Breast epithelium (tissue), 4 donors: ENCODE measurements around the gene HPCAL1. TPM values are rescaled to one million over a fixed set of nuclear protein-coding genes. Genes with fewer than 3 reads are reported as not detected.

ENCODE experiments used
- DNase-seq, 2 donors: peaks; one replicate each; pipeline ENCODE4 v3.0.0-alpha.2; 2019; ENCODE audit warnings: low spot score in 2 of 2
- H3K27ac ChIP-seq, 2 donors: fragments of 200-600 bp; sonication (generic) in 1 of 2; one replicate each; pipeline ENCODE4 v1.5.1; 2016 to 2019; ENCODE audit warnings: mild to moderate bottlenecking in 1 of 2
- H3K27me3 ChIP-seq, 2 donors: fragments of 200-600 bp; sonication (generic) in 1 of 2; one replicate each; pipeline versions ENCODE4 v1.5.1 to v1.6.0; 2017 to 2019; ENCODE audit warnings: control low read depth in 1 of 2, mild to moderate bottlenecking in 1 of 2
- H3K36me3 ChIP-seq: fragments of 200-600 bp; one replicate; pipeline ENCODE4 v1.5.1; 2019
- H3K4me1 ChIP-seq, 2 donors: fragments of 200-600 bp; sonication (generic); one replicate each; pipeline ENCODE4 v1.5.1; 2016 to 2019; ENCODE audit warnings: control low read depth in 1 of 2
- H3K4me3 ChIP-seq, 3 donors: fragments of 200-600 bp; sonication (generic); 1 replicate in 2 of 3; 2 replicates in 1 of 3; pipeline ENCODE4 v1.5.1; 2016 to 2019; ENCODE audit warnings: mild to moderate bottlenecking in 3 of 3, moderate library complexity in 2 of 3
- H3K9me3 ChIP-seq, 2 donors: fragments of 200-600 bp; sonication (generic) in 1 of 2; one replicate each; pipeline ENCODE4 v1.5.1; 2016 to 2019; ENCODE audit warnings: control low read depth in 1 of 2
- CTCF ChIP-seq, 3 donors: fragments of 450-650 bp; IDR thresholded peaks; one replicate each; pipeline ENCODE4 v1.5.1; 2016 to 2017; ENCODE audit warnings: antibody characterized with exemption in 3 of 3, mild to moderate bottlenecking in 3 of 3, moderate library complexity in 3 of 3
- POLR2A ChIP-seq: fragments of 450-650 bp; IDR thresholded peaks from one replicate; pipeline ENCODE4 v1.6.1; 2016; ENCODE audit warnings: antibody characterized with exemption, mild to moderate bottlenecking, moderate library complexity
- POLR2AphosphoS5 ChIP-seq, 3 donors: sonication (generic); formaldehyde crosslinking; IDR thresholded peaks; one replicate each; pipeline ENCODE4 v1.6.1; 2017; ENCODE audit warnings: antibody characterized with exemption in 3 of 3
- intact Hi-C: fragments of 100-400 bp; cut with DNase I; formaldehyde crosslinking; loops from one replicate; pipeline ENCODE4 v1.15.1; 2023; ENCODE audit warnings: low total_unique reads
- total RNA-seq, 3 donors: library from RNA; depleted of rRNA; stranded (reverse); fragments of >200 nt; gene quantifications; one replicate each; pipeline ENCODE4 v1.1.0, GENCODE V29; 2016

The HPCAL1 gene
- total RNA-seq, 3 donors from 2014 or later = 38.6 to 41.9 (median 41.6) TPM

- Histone ChIP-seq H3K36me3 (no peaks in the 10 kb centered on the region), H3K4me1 (no peaks in the 10 kb centered on the region)
- intact Hi-C loops = loop anchor here (5.0 kb wide), 1 partner anchor 1189 kb away; no protein-coding TSS in a partner anchor
Observed at GRCh38 chr2:10360850-10361588, 58.3 kb downstream of the HPCAL1 start.

DNA sequence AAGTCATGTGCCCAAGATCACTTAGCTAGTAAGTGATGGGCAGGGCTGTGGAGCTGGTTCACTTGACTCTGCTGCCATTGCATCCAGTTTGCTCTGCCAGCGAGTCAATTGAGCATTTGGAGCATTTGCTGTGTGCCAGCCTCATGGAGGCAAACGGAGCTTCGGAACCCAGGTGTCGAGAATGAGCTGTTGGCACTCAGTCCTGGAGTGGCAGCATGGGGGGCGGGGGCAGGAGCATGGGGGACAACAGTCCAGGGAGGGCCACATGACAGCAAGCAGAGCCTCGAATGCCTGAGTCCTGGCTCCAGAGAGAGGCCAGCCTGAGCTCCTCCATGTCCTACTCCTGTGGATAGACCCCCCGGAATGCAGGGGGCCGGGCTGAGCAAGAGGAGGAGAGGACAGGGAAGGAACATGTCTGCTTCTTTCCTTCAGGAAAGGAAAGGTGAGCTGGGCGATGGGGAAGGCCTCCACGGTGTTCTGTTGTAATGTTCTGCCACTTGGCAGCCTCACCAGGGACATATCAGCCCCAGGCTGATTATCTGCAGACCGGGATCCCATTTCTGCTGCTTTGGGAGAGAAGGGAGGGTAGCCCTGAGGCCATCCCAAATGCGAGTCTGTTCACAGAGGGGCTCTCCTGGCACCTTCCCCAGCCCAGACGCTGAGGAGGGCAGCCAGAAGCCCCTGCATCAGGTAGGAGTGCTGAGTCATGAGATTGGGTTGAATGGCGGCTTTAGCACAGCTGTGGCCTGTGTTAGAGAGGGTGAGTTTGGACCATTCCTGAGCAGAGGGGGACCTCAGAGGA, 59.6 kb downstream of the HPCAL1 start:
- no peak for TF ChIP-seq POLR2A
- intact Hi-C loops = loop anchor here (5.0 kb wide), 1 partner anchor 1190 kb away; no protein-coding TSS in a partner anchor
- no peaks in the 10 kb centered on the region for H3K36me3 ChIP-seq
- no peak overlapping the region for H3K27ac ChIP-seq
- no peaks in the 10 kb centered on the region for H3K4me1 ChIP-seq
- DNase-seq = no peak
- no peaks in the 10 kb centered on the region for H3K9me3 ChIP-seq
- no peak overlapping the region for H3K4me3 ChIP-seq
- no peaks in the 10 kb centered on the region for H3K27me3 ChIP-seq

More at GRCh38 chr2:10360850-10361588, 58.3 kb downstream of the HPCAL1 start:
- TF ChIP-seq CTCF (IDR thresholded peaks at IDR 0.05) = no peak
- no peak for TF ChIP-seq POLR2A
- TF ChIP-seq POLR2AphosphoS5 (IDR thresholded peaks at IDR 0.05) = no peak
- H3K9me3 ChIP-seq = no peaks in the 10 kb centered on the region
- no peaks in the 10 kb centered on the region for H3K27me3 ChIP-seq
- H3K4me3 ChIP-seq = no peak overlapping the region
- H3K27ac ChIP-seq = no peak overlapping the region
- no peak for DNase-seq

DNA sequence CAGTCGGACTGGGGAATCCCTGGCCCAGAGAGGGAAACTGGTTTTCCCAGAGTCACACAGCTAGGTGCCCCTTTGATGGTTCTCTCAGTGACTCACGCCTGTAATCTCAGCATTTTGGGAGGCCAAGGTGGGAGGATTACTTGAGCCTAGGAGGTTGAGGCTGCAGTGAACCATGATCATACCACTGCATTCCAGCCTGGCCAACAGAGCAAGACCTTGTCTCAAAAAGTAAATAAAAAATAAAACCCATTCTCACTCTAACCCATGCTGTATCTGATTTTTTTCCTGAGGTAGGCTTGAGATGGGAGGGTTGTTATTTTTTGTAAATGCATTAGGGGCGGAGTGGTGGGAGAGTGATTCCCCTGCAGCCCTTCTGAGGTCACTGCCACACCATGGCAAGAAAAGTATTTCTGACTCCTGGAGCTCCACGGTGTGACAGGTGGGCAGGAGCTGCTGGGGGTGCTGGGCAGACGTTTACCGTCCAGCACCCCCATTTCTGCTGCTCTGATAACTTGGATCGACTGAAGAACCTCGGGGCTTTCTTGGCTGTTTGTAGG, 60.3 kb downstream of the HPCAL1 start:
- TF ChIP-seq POLR2AphosphoS5 (IDR thresholded peaks at IDR 0.05) = no peak
- TF ChIP-seq POLR2A = no peak
- TF ChIP-seq CTCF (IDR thresholded peaks at IDR 0.05) = no peak
- H3K4me1 ChIP-seq = no peaks in the 10 kb centered on the region
- no peaks in the 10 kb centered on the region for H3K27me3 ChIP-seq
- no peaks in the 10 kb centered on the region for H3K9me3 ChIP-seq
- H3K4me3 ChIP-seq = no peak overlapping the region
- no peak for DNase-seq
- H3K36me3 ChIP-seq = no peaks in the 10 kb centered on the region
- no peak overlapping the region for H3K27ac ChIP-seq
- intact Hi-C loops = loop anchor here (5.0 kb wide), 1 partner anchor 1191 kb away; no protein-coding TSS in a partner anchor

GRCh38 chr2:10363861-10364610, 61.3 kb downstream of the HPCAL1 start:
- intact Hi-C loops = loop anchor here (5.0 kb wide), 1 partner anchor 1192 kb away; no protein-coding TSS in a partner anchor
- no peaks in the 10 kb centered on the region for H3K4me1 ChIP-seq

More at GRCh38 chr2:10363861-10364610, 61.3 kb downstream of the HPCAL1 start:
- no peaks in the 10 kb centered on the region for H3K27me3 ChIP-seq
- no peak for DNase-seq
- no peak for TF ChIP-seq POLR2AphosphoS5 (IDR thresholded peaks at IDR 0.05)
- no peak for TF ChIP-seq POLR2A
- TF ChIP-seq CTCF (IDR thresholded peaks at IDR 0.05) = no peak
- H3K4me3 ChIP-seq = no peak overlapping the region
- H3K9me3 ChIP-seq = no peaks in the 10 kb centered on the region
- no peaks in the 10 kb centered on the region for H3K36me3 ChIP-seq
- H3K27ac ChIP-seq = no peak overlapping the region
